Chondrocyte (in vitro differentiated cells): Measurements from ENCODE around the gene DCAF6. TPM values are rescaled to one million over a fixed set of nuclear protein-coding genes. Genes with fewer than 3 reads are reported as not detected.

ENCODE experiments used
- DNase-seq: peaks from one replicate; pipeline ENCODE4 v3.0.0; 2021; ENCODE audit warnings: mixed read lengths, low spot score
- H3K27ac Mint-ChIP-seq: one replicate; pipeline ENCODE4 v1.8.0; 2021; ENCODE audit warnings: mild to moderate bottlenecking, moderate library complexity, mixed read lengths; ENCODE audit not compliant: unreplicated experiment
- H3K27me3 Mint-ChIP-seq: 2 replicates; pipeline ENCODE4 v1.8.0; 2021; ENCODE audit warnings: low read depth, mixed read lengths
- H3K36me3 Mint-ChIP-seq: 2 replicates; pipeline ENCODE4 v1.8.0; 2021; ENCODE audit warnings: low read depth, mixed read lengths
- H3K4me1 Mint-ChIP-seq: 2 replicates; pipeline ENCODE4 v1.8.0; 2021; ENCODE audit warnings: low read depth, mild to moderate bottlenecking, mixed read lengths
- H3K4me3 Mint-ChIP-seq: one replicate; pipeline ENCODE4 v1.8.0; 2021; ENCODE audit warnings: mild to moderate bottlenecking, moderate library complexity, mixed read lengths; ENCODE audit not compliant: unreplicated experiment
- H3K9me3 Mint-ChIP-seq: 2 replicates; pipeline ENCODE4 v1.8.0; 2021; ENCODE audit warnings: low read depth, mixed read lengths
- CTCF ChIP-seq: fragments of 200-600 bp; sonication (generic); IDR thresholded peaks from 2 replicates; pipeline ENCODE4 v1.5.0; 2021; ENCODE audit warnings: antibody characterized with exemption, mild to moderate bottlenecking, moderate library complexity
- total RNA-seq: library from RNA; stranded (reverse); gene quantifications from 3 replicates; pipeline ENCODE4 v1.2.1, GENCODE V29; 2021

Gene DCAF6
- total RNA-seq, 1 donor from 2014 or later = 49.4 TPM

GRCh38 chr1:168085401-168085872 lies 149.0 kb downstream of the DCAF6 start:
- TF ChIP-seq CTCF = no peak

GRCh38 chr1:168086438-168086837 lies 150.0 kb downstream of the DCAF6 start:
- no peak overlapping the region for H3K27ac Mint-ChIP-seq
- H3K36me3 Mint-ChIP-seq = peaks cover 6% of the 10 kb centered on the region
- DNase-seq = no peak
- no peak for TF ChIP-seq CTCF
- H3K4me1 Mint-ChIP-seq = peaks cover 42% of the 10 kb centered on the region
- H3K4me3 Mint-ChIP-seq = no peak overlapping the region
- no peaks in the 10 kb centered on the region for H3K27me3 Mint-ChIP-seq
- H3K9me3 Mint-ChIP-seq = no peaks in the 10 kb centered on the region

More at GRCh38 chr1:168085401-168085872, 149.0 kb downstream of the DCAF6 start:
- Mint-ChIP-seq H3K9me3 (no peaks in the 10 kb centered on the region), H3K36me3 (peaks cover 9% of the 10 kb centered on the region), H3K27me3 (no peaks in the 10 kb centered on the region), H3K4me1 (peaks cover 49% of the 10 kb centered on the region), H3K4me3 (no peak overlapping the region), H3K27ac (no peak overlapping the region)
- DNase-seq = no peak

- no peaks in the 10 kb centered on the region for H3K27me3 Mint-ChIP-seq
- H3K4me1 Mint-ChIP-seq = peaks cover 32% of the 10 kb centered on the region
- no peak overlapping the region for H3K4me3 Mint-ChIP-seq
- TF ChIP-seq CTCF = no peak
- H3K9me3 Mint-ChIP-seq = no peaks in the 10 kb centered on the region
- no peak overlapping the region for H3K27ac Mint-ChIP-seq
- DNase-seq = no peak
- peaks cover 5% of the 10 kb centered on the region for H3K36me3 Mint-ChIP-seq
Measured at GRCh38 chr1:168087696-168088095, 151.2 kb downstream of the DCAF6 start.

GRCh38 chr1:168088511-168089325 lies 152.2 kb downstream of the DCAF6 start:
- peaks cover 5% of the 10 kb centered on the region for H3K36me3 Mint-ChIP-seq
- no peak overlapping the region for H3K27ac Mint-ChIP-seq
- no peaks in the 10 kb centered on the region for H3K27me3 Mint-ChIP-seq
- no peaks in the 10 kb centered on the region for H3K9me3 Mint-ChIP-seq
- no peak for TF ChIP-seq CTCF
- DNase-seq = no peak
- peaks cover 30% of the 10 kb centered on the region for H3K4me1 Mint-ChIP-seq
- H3K4me3 Mint-ChIP-seq = no peak overlapping the region

GRCh38 chr1:168089326-168089978 lies 153.0 kb downstream of the DCAF6 start:
- TF ChIP-seq CTCF = no peak
- Mint-ChIP-seq H3K9me3 (no peaks in the 10 kb centered on the region), H3K27me3 (no peaks in the 10 kb centered on the region), H3K27ac (no peak overlapping the region), H3K4me3 (no peak overlapping the region), H3K4me1 (peaks cover 23% of the 10 kb centered on the region), H3K36me3 (peaks cover 8% of the 10 kb centered on the region)
- DNase-seq = no peak
